Measurements from ENCODE around the gene GLRX3.

Gene GLRX3

GRCh38 chr10:130121486-130122079 lies 14.6 kb upstream of the GLRX3 start:
- no peak overlapping the region for H3K4me3 ChIP-seq (replicated peaks; ENCODE audit: low read depth, low read length)
- H3K36me3 ChIP-seq (ENCODE audit: control insufficient read depth, insufficient read depth, low read length): no peaks in the 10 kb centered on the region
- no peak for TF ChIP-seq CTCF (IDR thresholded peaks at IDR 0.05; ENCODE audit: insufficient read depth, low read length, poor library complexity, severe bottlenecking)
- no peak for DNase-seq (ENCODE audit: extremely low read depth, insufficient read length)
- H3K27me3 ChIP-seq (replicated peaks; ENCODE audit: control insufficient read depth, insufficient read depth, low read length): no peaks in the 10 kb centered on the region

GRCh38 chr10:130127364-130128061 lies 8.7 kb upstream of the GLRX3 start:
- Histone ChIP-seq H3K27me3 (replicated peaks; ENCODE audit: control insufficient read depth, insufficient read depth, low read length) (no peaks in the 10 kb centered on the region), H3K36me3 (ENCODE audit: control insufficient read depth, insufficient read depth, low read length) (no peaks in the 10 kb centered on the region), H3K4me3 (replicated peaks; ENCODE audit: low read depth, low read length) (no peak overlapping the region)
- DNase-seq (ENCODE audit: extremely low read depth, insufficient read length): no peak
- peak; percentile 77 for TF ChIP-seq CTCF (IDR thresholded peaks at IDR 0.05; ENCODE audit: insufficient read depth, low read length, poor library complexity, severe bottlenecking)

GRCh38 chr10:130128062-130128781 lies 8.0 kb upstream of the GLRX3 start:
- Histone ChIP-seq H3K36me3 (ENCODE audit: control insufficient read depth, insufficient read depth, low read length) (no peaks in the 10 kb centered on the region), H3K27me3 (replicated peaks; ENCODE audit: control insufficient read depth, insufficient read depth, low read length) (no peaks in the 10 kb centered on the region), H3K4me3 (replicated peaks; ENCODE audit: low read depth, low read length) (no peak overlapping the region)
- DNase-seq (ENCODE audit: extremely low read depth, insufficient read length): no peak
- no peak for TF ChIP-seq CTCF (IDR thresholded peaks at IDR 0.05; ENCODE audit: insufficient read depth, low read length, poor library complexity, severe bottlenecking)

GRCh38 chr10:130128922-130129321 lies 7.3 kb upstream of the GLRX3 start:
- Histone ChIP-seq H3K27me3 (replicated peaks; ENCODE audit: control insufficient read depth, insufficient read depth, low read length) (no peaks in the 10 kb centered on the region), H3K36me3 (ENCODE audit: control insufficient read depth, insufficient read depth, low read length) (no peaks in the 10 kb centered on the region), H3K4me3 (replicated peaks; ENCODE audit: low read depth, low read length) (no peak overlapping the region)
- TF ChIP-seq CTCF (IDR thresholded peaks at IDR 0.05; ENCODE audit: insufficient read depth, low read length, poor library complexity, severe bottlenecking): no peak
- no peak for DNase-seq (ENCODE audit: extremely low read depth, insufficient read length)

GRCh38 chr10:130135676-130136225 lies 440 bp upstream of the GLRX3 start:
- TF ChIP-seq CTCF (IDR thresholded peaks at IDR 0.05; ENCODE audit: insufficient read depth, low read length, poor library complexity, severe bottlenecking): no peak
- no peaks in the 10 kb centered on the region for H3K36me3 ChIP-seq (ENCODE audit: control insufficient read depth, insufficient read depth, low read length)
- H3K4me3 ChIP-seq (replicated peaks; ENCODE audit: low read depth, low read length): peak overlapping the region; percentile 81
- DNase-seq (ENCODE audit: extremely low read depth, insufficient read length): no peak
- H3K27me3 ChIP-seq (replicated peaks; ENCODE audit: control insufficient read depth, insufficient read depth, low read length): no peaks in the 10 kb centered on the region

All from GM06990 (cell line).